Heart right ventricle (tissue), 16 donors: ENCODE results near the gene DYNC1I1. TPM values are rescaled to one million over a fixed set of nuclear protein-coding genes. Genes with fewer than 3 reads are reported as not detected.
A peak's percentile ranks its signal among the peaks of the same experiment; 100 is the strongest.

Experiments used
- ATAC-seq, 8 donors: fragments of 200-7000 bp; cut with Tn5 transposase; one replicate each; pipeline ENCODE4 v1.9.1; 2020; ENCODE audit warnings: mild to moderate bottlenecking in 8 of 8, moderate library complexity in 8 of 8, moderate number of reproducible peaks in 1 of 8
- DNase-seq, 2 donors: peaks; one replicate each; pipeline ENCODE4 v3.0.0-alpha.2; 2020
- H3K27ac ChIP-seq, 10 donors: fragments of 200-600 bp; sonication (generic) in 2 of 10; one replicate each; pipeline versions ENCODE4 v1.5.0 to v1.8.0; 2020 to 2022; ENCODE audit warnings: mild to moderate bottlenecking in 3 of 10
- H3K27me3 ChIP-seq, 7 donors: fragments of 200-600 bp; one replicate each; pipeline ENCODE4 v1.8.0; 2021 to 2022; ENCODE audit warnings: mild to moderate bottlenecking in 2 of 7
- H3K36me3 ChIP-seq, 9 donors: fragments of 200-600 bp; sonication (generic) in 1 of 9; one replicate each; pipeline versions ENCODE4 v1.5.0 to v1.8.0; 2020 to 2022; ENCODE audit warnings: mild to moderate bottlenecking in 2 of 9
- H3K4me1 ChIP-seq, 9 donors: fragments of 200-600 bp; sonication (generic) in 1 of 9; one replicate each; pipeline versions ENCODE4 v1.5.0 to v1.8.0; 2020 to 2022; ENCODE audit warnings: mild to moderate bottlenecking in 4 of 9
- H3K4me3 ChIP-seq, 10 donors: fragments of 200-600 bp; sonication (generic) in 2 of 10; one replicate each; pipeline versions ENCODE4 v1.5.0 to v1.8.0; 2020 to 2022; ENCODE audit warnings: mild to moderate bottlenecking in 7 of 10, moderate library complexity in 2 of 10
- H3K9me3 ChIP-seq, 11 donors: fragments of 200-600 bp in 10 of 11; sonication (generic) in 2 of 11; one replicate each; pipeline versions ENCODE4 v1.5.0 to v1.8.0; 2013 to 2022; ENCODE audit warnings: mild to moderate bottlenecking in 2 of 11, control low read depth in 1 of 11, moderate library complexity in 1 of 11
- WGBS, 2 donors: extraction: QIAGEN DNeasy Blood & Tissue Kit; methylation state at CpG; one replicate each; pipeline ENCODE4 v1.1.7; 2013; ENCODE audit warnings: inconsistent platforms in 1 of 2; 5-methylcytosine and 5-hydroxymethylcytosine counted together
- intact Hi-C, 10 donors: fragments of 100-400 bp; cut with DNase I; formaldehyde crosslinking; loops; one replicate each; pipeline versions ENCODE4 v1.11.1 to v1.14.2; 2022
- polyA plus RNA-seq, 2 donors: library from polyadenylated mRNA; stranded (reverse); fragments of 200-250 nt; gene quantifications; one replicate each; pipeline ENCODE4 v1.2.3, GENCODE V29; 2013
- total RNA-seq, 10 donors: library from RNA; stranded (reverse); fragmentation: NEBNext Ultra II Directional in 3 of 10; extraction: Animal tissue kit (Norgen Biotek cat#: 25700) in 3 of 10; gene quantifications; one replicate each; pipeline versions ENCODE4 v1.2.1 to v1.2.4, GENCODE V29; 2021 to 2023
- TF ChIP-seq, protein P1 (sequence below), 9 donors: fragments of 200-600 bp; sonication (generic) in 2 of 9; IDR thresholded peaks; one replicate each; pipeline versions ENCODE4 v1.5.0 to v1.8.0; 2021 to 2022; ENCODE audit warnings: antibody characterized with exemption in 9 of 9, mild to moderate bottlenecking in 5 of 9, moderate library complexity in 1 of 9
- donor health status: Arrhythmogenic right ventricular cardiomyopathy.
- donor health status: ischemic (EF 13 %, LVEDD 7.1; RV severe dilation, severe dysfunction).
- donor health status: healthy with polysubstance abuse.
- donor health status: DM: no; HTN: yes; CAD: no.
- donor health status: DM: no; HTN: no; CAD: no.
- donor health status: ischemic (EF 25% LVEDD 6.9; RV normal size, moderate dysfunction).
- donor health status: ischemic (EF 25% LVEDD 5.7; RV mildly dilated, moderate dysfunction).
- donor health status: healthy.
- donor health status: DM: yes; HTN: yes; CAD: no.
- donor health status: Ischemic cardiomyopathy.
- donor health status: ischemic (EF 35%, LVEDD 5.7; RV mildly dilated, moderate dysfunction).
- donor health status: nonischemic (EF 11% LVEDD 7.7; RV severe dilation, severe dysfunction).
- donor health status: DM: yes; HTN: yes; CAD: no.
- donor health status: PGD.
- donor health status: ischemic (EF 29% LVEDD 5.4; RV normal size, mild dysfunction).
- donor health status: nonischemic (EF 23%, LVEDD 6.1; RV moderate dilation, normal function).

Gene DYNC1I1
- total and polyA plus RNA-seq, 12 donors: 6.4 to 43.4 (median 35.6) TPM

DNA sequence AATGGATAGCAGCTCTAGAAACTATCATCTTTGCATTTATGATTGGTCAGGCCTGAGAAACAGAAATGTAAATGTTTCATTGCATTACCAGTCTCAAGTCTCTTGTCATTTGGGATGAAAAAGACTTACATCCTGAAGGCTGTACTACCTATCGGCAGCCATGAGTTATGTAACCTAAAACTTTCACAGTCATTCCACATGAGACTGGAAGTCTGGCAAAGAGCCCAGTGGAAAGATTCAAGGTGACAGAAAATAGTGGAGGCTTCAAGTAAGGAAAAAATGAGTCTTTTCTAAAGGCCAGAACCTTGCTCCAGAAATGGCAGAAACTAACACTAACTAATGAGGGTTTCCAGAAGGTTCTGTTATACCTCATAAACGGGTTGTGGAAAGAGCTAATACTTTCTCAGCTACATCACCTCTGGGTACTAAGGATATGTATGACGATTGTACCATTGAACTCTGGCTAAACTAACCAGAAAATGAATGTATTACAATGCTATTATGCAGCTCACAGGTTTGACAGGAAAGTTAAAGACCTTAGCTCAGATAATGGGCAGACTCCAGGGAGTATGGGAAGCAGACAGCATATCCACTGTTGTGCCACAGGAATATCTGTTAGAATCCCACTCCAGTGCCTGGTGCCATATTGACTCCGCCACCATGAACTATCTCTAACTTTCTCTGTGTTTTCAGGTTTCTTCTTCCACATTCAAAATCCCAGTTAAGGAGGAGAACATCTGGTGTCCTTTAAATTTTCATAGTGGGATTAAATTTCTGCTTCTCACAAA lies 41.7 kb upstream of the DYNC1I1 start:
- TF ChIP-seq, protein P1, sequence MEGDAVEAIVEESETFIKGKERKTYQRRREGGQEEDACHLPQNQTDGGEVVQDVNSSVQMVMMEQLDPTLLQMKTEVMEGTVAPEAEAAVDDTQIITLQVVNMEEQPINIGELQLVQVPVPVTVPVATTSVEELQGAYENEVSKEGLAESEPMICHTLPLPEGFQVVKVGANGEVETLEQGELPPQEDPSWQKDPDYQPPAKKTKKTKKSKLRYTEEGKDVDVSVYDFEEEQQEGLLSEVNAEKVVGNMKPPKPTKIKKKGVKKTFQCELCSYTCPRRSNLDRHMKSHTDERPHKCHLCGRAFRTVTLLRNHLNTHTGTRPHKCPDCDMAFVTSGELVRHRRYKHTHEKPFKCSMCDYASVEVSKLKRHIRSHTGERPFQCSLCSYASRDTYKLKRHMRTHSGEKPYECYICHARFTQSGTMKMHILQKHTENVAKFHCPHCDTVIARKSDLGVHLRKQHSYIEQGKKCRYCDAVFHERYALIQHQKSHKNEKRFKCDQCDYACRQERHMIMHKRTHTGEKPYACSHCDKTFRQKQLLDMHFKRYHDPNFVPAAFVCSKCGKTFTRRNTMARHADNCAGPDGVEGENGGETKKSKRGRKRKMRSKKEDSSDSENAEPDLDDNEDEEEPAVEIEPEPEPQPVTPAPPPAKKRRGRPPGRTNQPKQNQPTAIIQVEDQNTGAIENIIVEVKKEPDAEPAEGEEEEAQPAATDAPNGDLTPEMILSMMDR (IDR thresholded peaks at IDR 0.05): no peak
- no peak for ATAC-seq
- no peak for DNase-seq
- Histone ChIP-seq H3K4me3 (no peak overlapping the region), H3K36me3 (no peaks in the 10 kb centered on the region), H3K9me3 (no peaks in the 10 kb centered on the region), H3K27ac (no peak overlapping the region), H3K27me3 (peaks cover 0 to 7% (median 0%) of the 10 kb centered on the region in 7 donors), H3K4me1 (no peaks in the 10 kb centered on the region)
- intact Hi-C loops: no loop called here
- 66 to 69% methylated on average over 4 of the region's 4 CpGs for WGBS, 2 donors

GRCh38 chr7:95736635-95737034 lies 35.7 kb upstream of the DYNC1I1 start:
- Histone ChIP-seq H3K27me3 (peaks cover 0 to 14% (median 0%) of the 10 kb centered on the region in 7 donors), H3K4me1 (no peaks in the 10 kb centered on the region), H3K4me3 (no peak overlapping the region), H3K36me3 (no peaks in the 10 kb centered on the region), H3K9me3 (no peaks in the 10 kb centered on the region), H3K27ac (no peak overlapping the region)
- DNase-seq (peak; percentile 18 to 24), ATAC-seq (peak; percentile 20 to 91 (median 70))
- TF ChIP-seq, protein P1 (IDR thresholded peaks at IDR 0.05): no peak
- 36 to 42% methylated on average over 3 of the region's 3 CpGs for WGBS, 2 donors
- intact Hi-C loops: no loop called here

DNA sequence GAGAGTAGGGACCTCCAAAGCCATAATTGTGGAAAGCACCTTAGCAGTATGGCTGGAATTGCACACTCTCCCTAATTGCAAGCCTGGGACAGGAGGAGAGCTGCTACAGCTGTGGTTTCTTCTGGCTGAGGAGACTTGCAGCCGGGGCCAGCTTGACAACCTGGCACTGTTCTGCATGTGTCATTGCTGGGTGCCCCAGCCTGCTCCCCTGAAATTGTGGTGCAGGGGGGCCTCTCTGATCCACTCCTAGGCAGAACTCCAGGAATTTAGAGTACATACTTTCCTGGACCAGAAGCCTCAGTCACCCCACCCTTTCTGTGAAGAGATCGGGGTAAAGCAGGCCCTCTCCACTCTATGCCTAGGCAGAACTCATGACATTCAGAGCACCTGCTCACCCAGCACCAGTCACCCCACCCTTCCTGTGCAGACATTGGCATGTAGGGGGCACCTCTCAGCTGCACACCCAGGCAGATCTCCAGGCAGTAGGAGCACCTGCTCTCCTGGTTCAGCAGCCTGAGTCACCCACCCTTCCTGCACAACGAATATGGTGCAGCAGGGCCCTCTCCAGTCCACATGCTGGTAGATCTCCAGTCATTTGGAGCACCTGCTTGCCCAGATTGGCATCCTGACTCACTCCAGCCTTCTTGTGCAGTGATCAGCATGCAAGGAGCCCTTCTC lies 34.4 kb upstream of the DYNC1I1 start:
- Histone ChIP-seq H3K9me3 (no peaks in the 10 kb centered on the region), H3K27me3 (peaks cover 0 to 11% (median 0%) of the 10 kb centered on the region in 7 donors), H3K36me3 (no peaks in the 10 kb centered on the region), H3K27ac (no peak overlapping the region), H3K4me1 (no peaks in the 10 kb centered on the region), H3K4me3 (no peak overlapping the region)
- ATAC-seq (no peak), DNase-seq (no peak)
- TF ChIP-seq, protein P1 (IDR thresholded peaks at IDR 0.05): no peak
- 80 to 83% methylated on average over 3 of the region's 3 CpGs for WGBS, 2 donors
- intact Hi-C loops: no loop called here

DNA sequence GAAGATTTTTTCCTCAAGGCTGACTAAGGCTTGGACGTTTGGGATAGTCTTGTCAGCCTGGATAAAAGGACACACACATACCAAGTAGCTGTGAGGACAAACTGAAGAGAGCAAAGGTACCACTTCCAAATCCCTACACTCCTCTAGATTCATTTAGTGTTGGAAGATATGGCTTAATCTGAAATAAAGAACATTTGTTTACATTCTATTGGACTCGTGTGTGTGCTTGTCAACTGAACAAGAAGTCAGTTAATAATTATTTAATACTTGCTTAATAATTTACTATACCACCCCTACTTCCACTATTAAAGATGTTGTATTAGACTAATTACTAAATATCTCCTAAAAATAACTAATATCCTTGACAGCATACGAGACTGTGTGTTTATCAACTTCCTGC lies 23.3 kb upstream of the DYNC1I1 start:
- no peak for ATAC-seq
- 55 to 63% methylated on average over 3 of the region's 3 CpGs for WGBS, 2 donors

More for the DNA sequence above, 23.3 kb upstream of the DYNC1I1 start:
- DNase-seq: no peak
- intact Hi-C loops: no loop called here
- Histone ChIP-seq H3K4me3 (no peak overlapping the region), H3K27ac (no peak overlapping the region), H3K36me3 (no peaks in the 10 kb centered on the region), H3K9me3 (no peaks in the 10 kb centered on the region), H3K4me1 (no peaks in the 10 kb centered on the region), H3K27me3 (no peaks in the 10 kb centered on the region)
- TF ChIP-seq, protein P1 (IDR thresholded peaks at IDR 0.05): no peak
